Measurements from ENCODE around the gene LRRFIP1. TPM values are rescaled to one million over a fixed set of nuclear protein-coding genes. Genes with fewer than 3 reads are reported as not detected.

The LRRFIP1 gene
- total and polyA plus RNA-seq, 2 of the 13 experiments (the other 11 are each of a cell fraction or from before 2014, with no cell fraction given) = 15.9 to 40.5 TPM

GRCh38 chr2:237590272-237591140 lies 36.9 kb upstream of the LRRFIP1 start, which contains the start of gene RAB17 (continued):
- TF ChIP-seq ZNF484 (CRISPR knock-in tag; IDR thresholded peaks at IDR 0.05; ENCODE audit: borderline replicate concordance, low read depth) = no peak
- TF ChIP-seq PHF21A (CRISPR knock-in tag; IDR thresholded peaks at IDR 0.05) = peak; percentile 99
- peak; percentile 81 for TF ChIP-seq CBX1 (IDR thresholded peaks at IDR 0.05; ENCODE audit: low read depth)
- peak; percentile 94 for TF ChIP-seq BCL3 (CRISPR knock-in tag; IDR thresholded peaks at IDR 0.05)
- TF ChIP-seq BRF2 (CRISPR knock-in tag; IDR thresholded peaks at IDR 0.05) = no peak
- TF ChIP-seq ZNF280D (CRISPR knock-in tag; IDR thresholded peaks at IDR 0.05) = peak; percentile 96
- TF ChIP-seq ZNF205 (CRISPR knock-in tag; IDR thresholded peaks at IDR 0.05) = peak; percentile 86
- no peak; the same call in 1 of the 2 replicates for TF ChIP-seq ZFP82 (CRISPR knock-in tag; IDR thresholded peaks at IDR 0.05; ENCODE audit: borderline replicate concordance)
- TF ChIP-seq MEIS1 (CRISPR knock-in tag; IDR thresholded peaks at IDR 0.05; ENCODE audit: borderline replicate concordance) = no peak; the same call in 1 of the 2 replicates
- TF ChIP-seq MIXL1 (CRISPR knock-in tag; IDR thresholded peaks at IDR 0.05) = peak; percentile 54; the same call in 1 of the 2 replicates
- no peak for TF ChIP-seq CENPT (CRISPR knock-in tag; IDR thresholded peaks at IDR 0.05; ENCODE audit: low read depth)
- TF ChIP-seq SIX4 (CRISPR knock-in tag; IDR thresholded peaks at IDR 0.05) = peak; percentile 82
- 0 out of 2 replicates have a peak, but pooled peaks have one; percentile 8 for TF ChIP-seq RFX3 (CRISPR knock-in tag; IDR thresholded peaks at IDR 0.05)
- TF ChIP-seq RBAK (CRISPR knock-in tag; IDR thresholded peaks at IDR 0.05) = no peak
- TF ChIP-seq HHEX (CRISPR knock-in tag; IDR thresholded peaks at IDR 0.05) = no peak
- TF ChIP-seq FOXC1 (CRISPR knock-in tag; IDR thresholded peaks at IDR 0.05; ENCODE audit: borderline replicate concordance) = peak; percentile 60; the same call in 1 of the 2 replicates
- no peak for TF ChIP-seq MYNN (CRISPR knock-in tag; IDR thresholded peaks at IDR 0.05; ENCODE audit: low read depth)
- TF ChIP-seq SP5 (CRISPR knock-in tag; IDR thresholded peaks at IDR 0.05; ENCODE audit: borderline replicate concordance, low read depth) = peak; percentile 97
- no peak for TF ChIP-seq SRSF9 (IDR thresholded peaks at IDR 0.05; ENCODE audit: borderline replicate concordance, insufficient read depth, low read depth, low read length, poor library complexity, severe bottlenecking)
- TF ChIP-seq IRF1 (CRISPR knock-in tag; IDR thresholded peaks at IDR 0.05; ENCODE audit: low read depth) = no peak; the same call in 1 of the 2 replicates
- TF ChIP-seq MXD3 (CRISPR knock-in tag; IDR thresholded peaks at IDR 0.05) = no peak
- TF ChIP-seq KMT2B (CRISPR knock-in tag; IDR thresholded peaks at IDR 0.05) = no peak
- TF ChIP-seq TOPORS (CRISPR knock-in tag; IDR thresholded peaks at IDR 0.05) = no peak; the same call in 1 of the 2 replicates

Data from HepG2 (cell line).